Tibial nerve (tissue), 4 donors: ENCODE data around the gene ZYG11B.
"Not testable (repeated sequence)": the region's sequence is repeated elsewhere in the genome, so short reads cannot be mapped to it uniquely, and the experiment has no call there.

Experiments used
- CTCF ChIP-seq, 5 experiments: fragments of 200-600 bp in 3 of 5; fragments of 450-650 bp in 2 of 5; sonication (generic) in 3 of 5; IDR thresholded peaks; one replicate each; pipeline ENCODE4 v1.5.1; 2016 to 2019; ENCODE audit warnings: antibody characterized with exemption in 5 of 5, mild to moderate bottlenecking in 3 of 5, moderate library complexity in 2 of 5
- EP300 ChIP-seq, 2 donors: sonication (generic); formaldehyde crosslinking; IDR thresholded peaks; one replicate each; pipeline ENCODE4 v1.6.1; 2017; ENCODE audit warnings: antibody characterized with exemption in 2 of 2, mild to moderate bottlenecking in 1 of 2
- POLR2A ChIP-seq, 2 donors: fragments of 450-650 bp; IDR thresholded peaks; one replicate each; pipeline ENCODE4 v1.6.1; 2017; ENCODE audit warnings: antibody characterized with exemption in 2 of 2, mild to moderate bottlenecking in 2 of 2, moderate library complexity in 2 of 2

GRCh38 chr1:52845119-52845518 lies 118.9 kb downstream of the ZYG11B start:
- not testable (repeated sequence) for TF ChIP-seq CTCF, POLR2A, EP300 (IDR thresholded peaks at IDR 0.05)
